Hematopoietic multipotent progenitor cell treated with erythropoietin and hydrocortisone succinate and interleukin-3 and kit ligand, for 6 days (in vitro differentiated cells): ENCODE data around the gene CLEC4D.
"Not testable (repeated sequence)": the region's sequence is repeated elsewhere in the genome, so short reads cannot be mapped to it uniquely, and the experiment has no call there.

Experiments used
- DNase-seq: peaks from one replicate; pipeline ENCODE4 v3.0.0-alpha.2; 2015

Gene CLEC4D

DNA sequence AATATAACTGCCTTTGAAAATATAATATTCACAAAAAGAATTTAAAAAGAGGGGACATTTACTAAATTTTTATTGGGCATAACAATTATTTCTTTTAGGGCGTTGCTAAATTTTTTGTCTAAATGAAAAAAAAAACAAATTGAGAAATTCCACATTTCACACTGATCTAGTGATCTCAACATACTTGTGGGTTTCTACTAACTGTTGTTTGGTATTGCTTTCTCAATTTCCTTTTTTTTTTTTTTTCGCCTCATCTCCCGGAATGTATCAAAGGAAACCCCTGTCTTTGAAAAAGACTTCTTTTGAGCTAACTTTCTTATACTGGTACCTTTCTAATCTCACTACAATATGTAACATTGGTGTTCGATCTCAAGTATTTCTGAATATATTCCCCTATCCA, at the start of gene CLEC4D:
Gene CLEC4D (plus strand): TSS at position 248 of the 400 bp plus-strand sequence. CDS start 230 bp downstream, outside the sequence.
- peak; percentile 54 for DNase-seq

DNA sequence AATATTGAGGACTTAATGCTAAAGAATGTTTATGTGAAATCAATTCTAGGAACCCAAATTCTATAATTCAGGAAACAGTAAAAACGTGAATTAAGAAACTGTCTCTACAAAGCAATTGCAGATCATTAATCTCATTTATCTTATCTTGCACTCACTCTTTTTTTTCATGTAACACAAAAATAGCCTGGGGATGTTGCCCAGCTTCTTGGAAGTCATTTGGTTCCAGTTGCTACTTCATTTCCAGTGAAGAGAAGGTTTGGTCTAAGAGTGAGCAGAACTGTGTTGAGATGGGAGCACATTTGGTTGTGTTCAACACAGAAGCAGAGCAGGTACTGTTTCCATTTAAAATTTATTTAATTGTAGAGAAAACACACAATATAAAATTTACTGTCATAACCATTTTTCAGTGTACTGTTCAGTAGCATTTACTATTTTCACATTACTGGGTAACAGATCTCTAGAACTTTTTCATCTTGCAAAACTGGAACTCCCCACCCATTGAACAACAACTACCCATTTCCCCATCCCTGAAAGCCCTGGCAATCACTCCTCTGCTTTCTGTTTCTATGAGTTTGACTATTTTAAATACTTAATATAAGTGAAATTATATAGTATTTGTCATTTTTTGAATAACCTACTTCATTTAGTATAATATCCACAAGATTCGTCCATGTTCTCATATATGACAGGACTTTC, 47.9 kb upstream of the CLEC4D start:
- DNase-seq, result peak; percentile 34

DNA sequence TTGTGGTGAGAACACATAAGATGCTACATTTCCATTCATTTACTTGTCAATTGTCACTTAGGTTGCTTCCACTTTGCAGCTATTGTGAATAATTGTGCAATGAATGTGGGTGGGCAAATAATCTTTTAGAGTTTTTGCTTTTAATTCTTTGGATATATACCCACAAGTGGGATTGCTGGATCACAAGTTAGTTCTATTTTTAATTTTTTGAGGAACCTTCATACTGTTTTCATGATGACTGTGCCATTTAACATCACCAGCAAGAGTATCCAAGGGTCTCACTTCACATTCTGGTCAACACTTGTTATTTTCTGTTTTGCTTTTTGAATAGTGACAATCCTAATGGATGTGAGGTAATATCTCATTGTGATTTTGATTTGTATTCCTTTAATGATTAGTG, 47.1 kb upstream of the CLEC4D start:
- no peak for DNase-seq

DNA sequence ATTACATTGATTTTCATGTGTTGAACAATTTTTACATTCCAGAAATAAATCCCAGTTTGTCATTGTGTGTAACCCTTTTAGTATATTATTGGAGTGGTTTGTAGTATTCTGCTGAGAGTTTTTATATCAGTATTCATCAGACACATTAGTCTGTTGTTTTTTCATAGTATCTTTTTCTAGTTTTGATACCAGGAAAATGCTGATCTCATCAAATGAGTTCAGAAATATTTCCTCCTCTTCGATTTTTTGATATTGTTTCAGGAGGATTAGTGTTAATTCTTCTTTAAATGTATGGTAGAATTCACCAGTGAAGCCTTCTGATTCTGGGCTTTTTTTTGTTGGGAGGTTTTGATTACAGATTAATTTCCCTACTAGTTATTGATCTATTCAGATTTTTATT, 42.2 kb upstream of the CLEC4D start:
- no peak for DNase-seq

DNA sequence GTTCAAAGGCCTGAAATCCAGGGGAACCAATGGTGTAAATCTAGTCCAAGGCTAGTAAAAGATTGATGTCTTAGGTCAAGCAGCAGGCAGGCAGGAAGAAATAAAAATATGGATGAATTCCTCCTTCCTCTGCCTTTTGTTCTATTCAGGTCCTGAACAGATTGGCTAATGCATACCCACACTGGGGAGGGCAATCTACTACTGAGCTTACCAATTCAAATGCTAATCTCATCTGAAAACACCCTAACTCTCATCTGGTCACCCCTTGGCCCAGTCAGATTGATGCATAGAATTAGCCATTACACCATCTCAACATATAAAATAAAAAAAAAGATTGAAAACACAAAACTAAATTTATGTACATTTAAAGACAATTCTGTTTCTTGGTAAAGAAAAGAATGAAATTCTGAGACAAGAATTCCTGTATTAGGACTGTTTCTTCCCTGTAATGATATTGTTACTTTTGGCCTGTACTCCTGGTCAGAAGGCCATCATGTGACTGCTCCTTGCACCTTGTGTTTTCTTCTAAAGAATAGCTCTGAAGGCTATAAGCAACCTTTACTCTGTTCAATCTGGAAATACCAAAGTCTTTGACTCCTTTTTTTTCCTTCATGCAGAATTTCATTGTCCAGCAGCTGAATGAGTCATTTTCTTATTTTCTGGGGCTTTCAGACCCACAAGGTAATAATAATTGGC, 37.6 kb upstream of the CLEC4D start:
- DNase-seq, result no peak

DNA sequence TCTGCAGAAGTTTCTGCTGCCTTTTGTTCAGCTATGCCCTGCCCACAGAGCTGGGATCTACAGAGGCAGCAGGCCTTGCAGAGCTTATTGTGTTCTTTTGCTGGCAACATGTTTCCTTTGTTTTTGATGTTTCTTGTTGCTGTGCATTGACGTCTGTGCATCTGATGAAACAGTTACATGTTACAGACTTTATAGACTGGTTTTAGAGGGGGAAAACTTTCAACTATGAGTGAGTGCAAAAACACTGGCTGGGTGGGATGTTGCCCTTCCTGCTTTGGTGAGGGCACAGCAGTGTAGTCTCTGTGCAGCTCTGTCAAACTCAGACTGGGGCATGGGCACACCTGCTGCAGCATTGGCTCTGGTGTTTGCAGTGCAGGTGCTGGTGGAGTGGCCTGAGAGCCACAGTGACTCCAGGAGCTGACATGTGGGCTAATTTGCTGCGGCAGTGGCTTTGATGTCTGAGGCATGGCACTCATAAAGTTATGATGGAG, 30.7 kb upstream of the CLEC4D start:
- DNase-seq, result no peak

DNA sequence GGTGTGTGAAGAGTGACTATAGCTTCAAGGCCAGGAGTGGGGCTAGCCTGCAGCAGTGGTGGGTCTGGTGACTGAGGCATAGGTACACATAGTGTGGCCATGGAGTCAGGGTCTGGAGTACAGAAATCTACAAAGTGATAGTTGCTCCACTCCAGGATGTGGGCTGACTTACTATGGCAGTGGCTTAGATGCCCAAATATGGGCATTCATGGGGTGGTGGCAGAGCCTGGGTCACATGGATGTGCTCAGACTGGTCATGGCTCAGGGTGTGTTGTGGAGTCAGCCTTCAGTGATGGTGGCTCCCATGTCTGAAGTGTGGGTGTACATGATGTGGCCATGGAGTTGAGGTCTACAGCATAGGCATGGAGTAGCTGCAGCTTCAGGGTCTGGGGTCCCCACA, 30.2 kb upstream of the CLEC4D start:
- no peak for DNase-seq

DNA sequence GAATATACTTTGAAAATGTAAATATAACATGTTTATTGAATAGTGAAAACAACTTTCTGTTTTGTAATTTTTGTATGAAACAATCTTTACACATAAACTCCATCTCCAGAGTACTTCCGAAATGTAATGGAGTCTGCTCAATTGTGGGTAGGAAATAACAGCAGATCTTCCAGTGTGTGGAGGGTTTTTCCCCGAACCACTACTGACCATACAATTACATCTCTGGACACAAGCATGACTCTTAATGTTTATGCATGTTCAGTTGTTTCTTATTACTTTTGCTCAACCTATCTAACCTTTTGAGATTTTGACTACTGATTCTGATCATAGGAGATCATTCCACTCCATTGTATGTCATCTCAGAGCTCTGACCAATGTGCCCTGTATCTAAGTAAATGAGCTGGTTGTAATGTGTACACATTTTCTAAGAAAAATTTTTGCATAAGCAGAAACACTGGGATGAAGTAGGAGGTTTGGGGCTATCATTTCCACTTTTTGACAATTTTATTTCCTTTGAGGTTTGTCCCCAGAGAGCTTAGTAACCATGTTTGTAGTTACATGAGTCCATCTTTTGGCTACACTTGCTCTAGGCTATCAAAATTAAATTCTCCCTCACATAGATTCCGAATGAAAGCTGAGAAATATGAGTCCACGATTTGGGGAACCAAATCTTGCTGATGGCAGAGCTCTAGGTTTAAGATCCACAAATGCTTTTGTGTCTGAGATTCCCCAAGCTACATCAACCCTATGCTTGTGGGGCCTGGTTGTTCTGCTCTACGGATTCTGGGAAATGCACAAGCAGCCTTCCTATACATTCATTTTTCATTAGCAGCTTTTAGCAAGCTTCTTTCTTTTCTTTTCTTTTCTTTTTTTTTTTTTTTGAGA, 21.4 kb upstream of the CLEC4D start:
- DNase-seq, result no peak

DNA sequence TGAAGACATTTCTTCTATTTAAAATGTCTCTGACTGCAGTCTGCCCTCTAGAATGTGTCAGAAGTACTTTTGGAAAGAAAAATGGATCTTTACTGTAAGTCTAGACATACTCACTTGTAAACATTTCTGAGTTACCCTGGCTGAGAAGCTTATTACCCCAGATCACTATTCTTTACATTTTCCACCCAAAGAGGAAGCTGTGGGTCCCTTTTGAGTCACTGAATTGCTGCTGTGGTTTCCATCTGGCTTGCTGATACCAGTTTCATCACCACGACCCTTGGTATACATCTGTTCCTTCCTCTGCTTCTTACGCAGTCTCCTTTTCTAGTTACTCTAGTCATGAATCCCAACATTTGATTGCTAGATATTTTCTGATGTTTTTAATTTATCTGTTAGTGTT, 20.2 kb upstream of the CLEC4D start:
- peak; percentile 84 for DNase-seq

DNA sequence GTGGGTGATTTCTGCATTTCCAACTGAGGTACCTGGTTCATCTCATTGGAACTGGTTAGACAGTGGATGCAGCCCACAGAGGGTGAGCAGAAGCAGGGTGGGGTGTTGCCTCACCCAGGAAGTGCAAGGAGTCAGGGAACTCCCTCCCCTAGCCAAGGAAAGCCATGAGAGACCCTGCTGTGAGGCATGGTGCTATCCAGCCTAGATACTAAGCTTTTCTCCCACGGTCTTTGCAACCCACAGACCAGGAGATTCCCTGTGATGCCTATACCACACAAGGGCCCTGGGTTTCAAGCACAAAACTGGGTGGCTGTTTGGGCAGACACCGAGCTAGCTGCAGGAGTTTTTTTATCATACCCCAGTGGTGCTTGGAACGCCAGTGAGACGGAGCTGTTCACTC, 17.6 kb upstream of the CLEC4D start:
- not testable (repeated sequence) for DNase-seq

DNA sequence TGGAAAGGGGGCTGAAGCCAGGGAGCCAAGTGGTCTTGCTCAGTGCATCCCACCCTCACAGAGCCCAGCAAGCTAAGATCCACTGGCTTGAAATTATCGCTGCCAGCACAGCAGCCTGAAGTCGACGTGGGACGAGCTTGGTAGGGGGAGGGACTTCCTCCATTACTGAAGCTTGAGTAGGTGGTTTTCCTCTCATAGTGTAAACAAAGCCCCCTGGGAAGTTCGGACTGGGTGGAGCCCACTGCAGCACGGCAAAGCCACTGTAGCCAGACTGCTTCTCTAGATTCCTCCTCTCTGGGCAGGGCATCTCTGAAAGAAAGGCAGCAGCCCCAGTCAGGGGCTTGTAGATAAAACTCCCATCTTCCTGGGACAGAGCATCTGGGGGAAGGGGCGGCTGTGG, 17.2 kb upstream of the CLEC4D start:
- DNase-seq, result not testable (repeated sequence)

DNA sequence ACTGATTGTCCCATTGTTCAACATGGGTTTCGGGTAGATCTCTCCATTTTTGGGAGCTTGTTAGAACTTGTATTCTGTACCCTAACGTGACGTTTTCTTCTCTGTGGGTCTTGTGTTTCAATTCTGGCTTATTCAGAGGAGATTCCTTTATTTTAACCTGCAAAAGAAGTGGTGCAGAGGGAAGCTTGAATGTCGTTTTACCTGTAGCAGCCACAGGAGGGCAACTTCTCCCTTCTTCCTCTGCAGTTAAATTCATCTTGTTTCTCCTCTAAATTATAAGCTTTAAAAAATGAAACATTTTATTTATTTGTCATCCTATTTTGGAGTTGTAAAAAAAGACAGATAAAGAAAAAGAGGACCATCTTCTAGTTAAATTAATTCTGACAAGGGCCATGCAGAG, 13.7 kb upstream of the CLEC4D start:
- peak; percentile 11 for DNase-seq

DNA sequence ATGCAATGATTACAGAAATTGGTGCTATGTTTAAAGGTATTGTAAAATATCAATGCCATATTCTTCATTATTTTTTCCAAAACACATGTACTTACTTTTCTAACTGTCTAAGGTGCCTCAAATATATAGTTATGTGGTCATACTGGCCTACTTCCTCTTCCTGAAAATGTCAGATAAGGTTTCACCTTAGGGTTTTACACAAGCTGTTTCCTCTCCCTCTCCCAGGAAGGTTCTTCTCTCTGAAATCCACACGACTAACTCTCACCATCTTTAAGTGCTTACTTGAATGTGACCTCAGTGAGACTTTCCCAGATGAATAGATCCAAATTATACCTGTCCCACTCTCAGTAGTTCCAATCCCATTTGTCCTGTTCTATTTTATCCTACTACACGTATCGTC, 11.6 kb upstream of the CLEC4D start:
- DNase-seq, result peak; percentile 40

DNA sequence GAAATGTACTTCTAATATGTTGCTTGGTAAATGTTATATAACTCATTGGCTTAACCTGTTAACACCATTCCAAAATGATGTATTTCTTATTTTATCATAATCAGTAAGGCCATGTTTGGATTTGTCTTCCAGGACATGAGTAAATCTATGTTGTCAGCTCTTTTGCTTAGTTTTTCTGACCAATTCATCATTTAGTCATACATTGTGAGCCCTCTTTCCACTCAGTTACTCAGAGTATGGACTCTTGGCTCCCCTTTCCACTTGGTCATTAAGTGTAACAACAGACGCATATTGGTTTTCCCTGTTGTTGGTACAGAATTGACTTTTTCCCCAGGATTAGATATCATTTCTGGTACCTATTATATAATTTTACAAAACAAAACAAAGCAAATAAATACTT, 9.0 kb upstream of the CLEC4D start:
- no peak for DNase-seq

DNA sequence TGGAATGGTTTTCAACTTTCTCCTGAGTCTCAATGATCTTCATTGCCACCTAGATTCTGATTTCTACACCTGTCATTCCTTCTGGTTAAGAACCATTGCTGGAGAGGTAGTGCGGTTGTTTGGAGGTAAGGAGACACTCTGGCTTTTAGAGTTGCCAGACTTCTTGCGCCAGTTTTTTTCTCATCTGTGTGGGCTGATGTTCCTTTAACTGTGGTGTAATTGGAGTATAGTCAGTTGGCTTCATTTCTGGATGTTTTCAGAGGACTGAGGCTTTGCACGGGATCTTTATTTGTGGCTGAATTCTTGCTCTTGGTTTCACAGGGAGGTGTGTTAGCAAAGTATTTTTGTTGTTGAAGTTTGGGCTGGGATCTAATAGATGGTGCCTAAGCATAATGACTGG, 5.7 kb upstream of the CLEC4D start:
- DNase-seq, result no peak

DNA sequence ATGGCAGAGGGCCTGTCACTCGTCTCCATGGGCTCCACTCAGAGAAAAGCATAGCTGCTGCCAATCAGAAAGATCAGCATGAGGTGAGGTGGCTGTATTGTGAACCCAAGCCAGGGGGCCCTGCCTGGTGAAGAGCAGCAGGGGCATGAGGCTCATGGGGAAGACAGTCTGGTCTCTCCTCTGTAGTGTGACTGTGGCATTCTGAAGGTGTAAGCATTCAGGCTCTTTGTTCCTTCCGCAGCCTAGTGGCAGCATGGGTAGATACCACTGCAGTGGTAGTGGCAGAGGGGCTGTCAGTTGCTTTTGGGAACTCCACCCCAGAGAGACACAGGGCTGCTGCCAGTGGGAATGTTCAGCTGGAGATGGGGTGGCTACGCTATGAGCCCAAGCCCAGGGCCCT, 5.1 kb upstream of the CLEC4D start:
- no peak for DNase-seq

DNA sequence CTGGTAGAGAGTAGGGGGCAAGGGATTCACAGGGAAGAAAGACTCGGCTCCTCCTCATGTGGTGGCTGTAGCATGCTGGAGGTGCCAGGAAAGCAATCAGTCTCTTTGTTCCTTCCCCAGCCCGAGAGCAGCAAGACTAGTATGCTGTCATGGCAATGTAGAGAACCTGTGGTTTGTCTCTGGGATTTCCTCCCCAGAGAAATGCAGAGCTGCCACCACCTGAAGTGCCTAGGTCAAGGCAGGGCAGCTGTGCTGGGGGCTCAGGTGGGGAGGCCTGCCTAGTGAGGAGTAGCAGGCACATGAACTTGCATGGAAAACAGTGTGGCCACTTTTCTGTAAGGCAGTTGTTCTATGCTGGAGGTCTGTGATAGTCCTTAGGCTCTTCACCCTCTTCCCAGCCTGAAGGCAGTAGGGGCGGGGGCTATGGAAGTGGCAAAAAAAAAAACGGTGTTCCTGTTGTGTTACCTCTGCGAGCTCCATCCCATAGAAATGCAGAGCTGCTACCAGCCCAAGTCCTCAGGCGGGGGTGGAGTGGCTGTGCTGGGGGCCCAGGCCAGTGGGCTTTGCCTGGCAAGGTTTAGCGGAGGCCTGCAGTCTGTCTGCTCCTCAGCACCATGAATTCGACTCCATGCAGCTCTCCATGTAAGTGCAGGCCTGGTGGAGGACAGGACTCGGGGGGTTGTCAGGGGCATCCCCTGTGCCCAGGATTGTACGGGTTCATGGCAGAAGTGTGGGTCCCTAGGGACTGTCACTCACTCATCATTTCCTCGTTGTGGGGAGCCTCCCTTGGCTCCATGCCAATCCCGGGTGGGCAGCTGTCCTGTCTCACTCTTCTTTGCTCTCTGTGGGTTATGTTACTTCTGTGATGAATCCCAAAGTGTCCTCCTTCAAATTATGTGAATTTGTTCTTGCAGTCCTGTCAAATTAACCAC, 4.1 kb upstream of the CLEC4D start:
- DNase-seq, result no peak

DNA sequence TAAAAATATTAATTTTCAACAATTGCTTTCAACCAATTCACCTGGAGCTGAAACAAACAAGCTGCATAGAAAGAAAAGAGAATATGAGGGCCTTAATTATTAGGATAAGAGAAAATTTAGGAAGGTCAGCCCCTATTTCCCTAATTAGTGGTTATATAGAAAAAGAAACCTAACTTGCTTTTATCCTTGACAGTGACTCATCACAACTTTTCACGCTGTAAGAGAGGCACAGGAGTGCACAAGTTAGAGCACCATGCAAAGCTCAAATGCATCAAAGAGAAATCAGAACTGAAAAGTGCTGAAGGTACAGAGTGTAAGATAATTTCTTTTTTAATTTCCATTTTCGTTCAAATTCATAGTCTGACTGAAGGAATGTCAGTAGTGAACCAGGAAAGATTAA, 4.7 kb downstream of the CLEC4D start:
- DNase-seq, result no peak

DNA sequence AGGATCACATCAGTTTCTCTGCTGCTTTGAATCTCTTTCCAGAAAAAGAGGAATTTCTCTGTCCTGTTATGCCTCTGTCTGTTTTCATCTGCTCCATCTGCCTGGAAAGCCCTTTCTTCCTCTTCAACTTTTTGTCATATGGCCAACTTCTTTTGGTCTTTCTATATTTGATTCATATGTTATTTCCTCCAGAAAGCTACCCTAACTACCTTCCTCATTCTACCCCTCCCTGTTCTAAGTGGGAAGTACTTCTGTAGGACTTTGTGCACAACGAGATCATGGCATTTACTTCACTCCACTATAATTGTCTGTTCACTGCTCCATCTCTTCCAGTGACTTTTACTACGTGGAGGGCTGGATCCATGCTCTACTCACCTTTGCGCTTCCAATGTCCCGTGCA, 5.9 kb downstream of the CLEC4D start:
- DNase-seq, result no peak

DNA sequence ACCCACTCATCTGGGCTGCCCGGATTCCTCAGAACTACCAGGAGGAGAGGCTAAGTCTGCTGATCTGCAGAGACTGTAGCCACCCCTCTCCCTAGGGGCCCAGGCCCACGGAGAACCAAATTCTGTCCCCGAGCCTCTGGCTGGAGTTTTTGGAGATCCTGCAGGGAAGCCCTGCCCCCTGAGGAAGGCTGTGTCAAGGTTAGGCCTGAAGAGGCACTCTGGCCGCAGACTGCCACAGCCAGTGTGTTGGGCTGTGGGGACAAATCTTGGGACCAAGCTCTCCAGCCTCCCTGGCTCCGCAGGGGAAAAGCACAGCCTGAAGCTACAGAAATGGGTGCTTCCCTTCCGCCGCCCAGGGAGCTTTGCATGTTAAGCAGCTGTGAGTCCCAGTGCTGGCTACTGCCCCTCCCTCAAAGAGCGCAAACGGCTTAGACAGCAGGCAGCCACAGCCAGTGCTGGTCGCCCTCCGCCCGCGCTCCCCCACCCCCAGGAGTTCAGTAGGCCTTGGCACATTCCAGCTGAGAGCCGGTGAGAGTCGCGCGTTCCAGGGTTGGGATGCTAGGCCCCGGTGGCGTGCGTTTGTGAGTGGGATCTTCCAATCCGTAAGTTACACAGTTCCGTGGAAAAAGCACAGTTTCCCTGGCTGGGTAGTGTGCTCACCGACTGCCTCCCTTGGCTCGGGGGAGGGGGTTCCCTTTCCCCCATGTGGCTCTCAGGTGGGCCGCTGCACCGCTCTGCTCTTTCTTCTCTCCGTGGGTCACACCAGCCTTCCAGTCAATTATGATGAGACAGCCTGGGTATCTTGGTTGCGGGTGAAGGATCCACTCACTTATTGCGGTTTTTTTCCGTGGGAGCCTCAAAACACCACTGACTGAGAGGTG, 14.2 kb downstream of the CLEC4D start:
- no peak for DNase-seq

DNA sequence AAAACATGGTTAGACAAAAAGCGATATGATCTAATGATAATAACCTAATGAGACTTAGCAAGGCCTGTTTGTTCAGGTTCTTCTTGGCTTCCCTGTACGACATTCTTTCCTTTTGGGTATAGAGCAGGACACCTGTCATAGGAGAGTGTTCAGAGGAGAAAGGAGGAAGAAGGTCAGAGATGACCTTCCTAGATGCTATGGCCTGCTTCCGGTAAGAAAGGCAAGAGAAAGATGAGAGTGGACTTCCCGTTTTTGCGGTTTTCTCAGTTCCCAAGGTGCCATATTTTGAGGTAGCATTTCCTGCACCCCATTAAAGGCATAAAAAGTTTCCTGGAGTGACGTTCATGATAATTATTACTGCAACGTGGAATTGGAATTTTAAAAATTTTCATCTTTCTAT, 18.7 kb downstream of the CLEC4D start:
- no peak for DNase-seq
